Ascending aorta (tissue), 2 donors: ENCODE results near the gene SLC35G3. TPM values are rescaled to one million over a fixed set of nuclear protein-coding genes. Genes with fewer than 3 reads are reported as not detected.
"Not testable (repeated sequence)": the region's sequence is repeated elsewhere in the genome, so short reads cannot be mapped to it uniquely, and the experiment has no call there.

Source experiments
- DNase-seq, 2 donors: peaks; one replicate each; pipeline ENCODE4 v3.0.0-alpha.2; 2019; ENCODE audit warnings: low spot score in 2 of 2
- H3K27ac ChIP-seq, 2 donors: fragments of 200-600 bp; sonication (generic); one replicate each; pipeline ENCODE4 v1.5.1; 2016 to 2017; ENCODE audit warnings: mild to moderate bottlenecking in 1 of 2
- H3K27me3 ChIP-seq: fragments of 200-600 bp; sonication (generic); one replicate; pipeline ENCODE4 v1.5.1; 2017
- H3K36me3 ChIP-seq, 2 donors: fragments of 200-600 bp; sonication (generic); one replicate each; pipeline ENCODE4 v1.5.1; 2016
- H3K4me1 ChIP-seq, 2 donors: fragments of 200-600 bp; sonication (generic); one replicate each; pipeline ENCODE4 v1.5.1; 2016 to 2017; ENCODE audit warnings: mild to moderate bottlenecking in 1 of 2
- H3K4me3 ChIP-seq, 2 donors: fragments of 200-600 bp; sonication (generic); one replicate each; pipeline ENCODE4 v1.5.1; 2016 to 2017; ENCODE audit warnings: mild to moderate bottlenecking in 1 of 2
- H3K9me3 ChIP-seq, 2 donors: fragments of 200-600 bp; sonication (generic); one replicate each; pipeline ENCODE4 v1.5.1; 2016
- intact Hi-C: fragments of 100-400 bp; cut with DNase I; formaldehyde crosslinking; loops from one replicate; pipeline ENCODE4 v1.15.1; 2023
- total RNA-seq: library from RNA; depleted of rRNA; stranded (reverse); fragments of >200 nt; gene quantifications from one replicate; pipeline ENCODE4 v1.1.0, GENCODE V29; 2016
- TF ChIP-seq, protein P1 (sequence below), 3 experiments: fragments of 200-600 bp in 2 of 3; fragments of 450-650 bp in 1 of 3; sonication (generic) in 2 of 3; IDR thresholded peaks; one replicate each; pipeline ENCODE4 v1.5.1; 2016 to 2019; ENCODE audit warnings: antibody characterized with exemption in 3 of 3, mild to moderate bottlenecking in 1 of 3, moderate library complexity in 1 of 3

SLC35G3 gene
- total RNA-seq, 1 donor from 2014 or later: not detected

- Histone ChIP-seq H3K9me3 (no peaks in the 10 kb centered on the region), H3K4me3 (no peak overlapping the region), H3K27ac (no peak overlapping the region), H3K36me3 (no peaks in the 10 kb centered on the region), H3K4me1 (peaks cover 9 to 26% of the 10 kb centered on the region in 2 donors), H3K27me3 (no peaks in the 10 kb centered on the region)
- TF ChIP-seq, protein P1, sequence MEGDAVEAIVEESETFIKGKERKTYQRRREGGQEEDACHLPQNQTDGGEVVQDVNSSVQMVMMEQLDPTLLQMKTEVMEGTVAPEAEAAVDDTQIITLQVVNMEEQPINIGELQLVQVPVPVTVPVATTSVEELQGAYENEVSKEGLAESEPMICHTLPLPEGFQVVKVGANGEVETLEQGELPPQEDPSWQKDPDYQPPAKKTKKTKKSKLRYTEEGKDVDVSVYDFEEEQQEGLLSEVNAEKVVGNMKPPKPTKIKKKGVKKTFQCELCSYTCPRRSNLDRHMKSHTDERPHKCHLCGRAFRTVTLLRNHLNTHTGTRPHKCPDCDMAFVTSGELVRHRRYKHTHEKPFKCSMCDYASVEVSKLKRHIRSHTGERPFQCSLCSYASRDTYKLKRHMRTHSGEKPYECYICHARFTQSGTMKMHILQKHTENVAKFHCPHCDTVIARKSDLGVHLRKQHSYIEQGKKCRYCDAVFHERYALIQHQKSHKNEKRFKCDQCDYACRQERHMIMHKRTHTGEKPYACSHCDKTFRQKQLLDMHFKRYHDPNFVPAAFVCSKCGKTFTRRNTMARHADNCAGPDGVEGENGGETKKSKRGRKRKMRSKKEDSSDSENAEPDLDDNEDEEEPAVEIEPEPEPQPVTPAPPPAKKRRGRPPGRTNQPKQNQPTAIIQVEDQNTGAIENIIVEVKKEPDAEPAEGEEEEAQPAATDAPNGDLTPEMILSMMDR (IDR thresholded peaks at IDR 0.05): no peak
- intact Hi-C loops: loop anchor here (5.0 kb wide), 5 partner anchors 71 to 989 kb away; partner anchors contain the start of genes SLFN12 and TAF15
- DNase-seq: no peak
These were observed 46.7 kb upstream of the SLC35G3 start for GRCh38 chr17:35240861-35241260.

GRCh38 chr17:35239823-35240222, 45.6 kb upstream of the SLC35G3 start:
- Histone ChIP-seq H3K9me3 (no peaks in the 10 kb centered on the region), H3K4me3 (no peak overlapping the region), H3K27ac (no peak overlapping the region), H3K36me3 (no peaks in the 10 kb centered on the region), H3K27me3 (no peaks in the 10 kb centered on the region), H3K4me1 (peaks cover 7 to 17% of the 10 kb centered on the region in 2 donors)
- TF ChIP-seq, protein P1 (IDR thresholded peaks at IDR 0.05): no peak
- DNase-seq: no peak
- intact Hi-C loops: loop anchor here (5.0 kb wide), 5 partner anchors 72 to 988 kb away; partner anchors contain the start of genes SLFN12 and TAF15

DNA sequence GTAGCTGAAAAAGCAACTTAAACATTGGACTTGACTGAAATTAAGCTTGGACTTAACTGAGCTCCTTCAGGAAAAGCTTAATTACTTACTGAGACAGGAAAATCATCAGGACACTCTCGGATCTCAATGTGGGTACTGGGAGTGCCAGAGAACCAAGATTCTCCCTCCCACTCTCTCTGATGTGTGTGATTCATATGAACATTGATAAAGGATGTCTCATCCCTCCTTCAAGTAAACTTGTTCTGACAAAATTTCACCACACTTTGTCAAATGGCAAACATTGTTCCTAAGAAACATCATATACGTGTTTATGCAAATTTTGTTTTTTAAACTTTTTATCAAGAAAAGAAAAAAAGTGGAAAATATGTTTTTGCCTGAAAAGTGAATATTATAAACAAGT, 44.6 kb upstream of the SLC35G3 start:
- no peak for DNase-seq
- Histone ChIP-seq H3K36me3 (no peaks in the 10 kb centered on the region), H3K9me3 (no peaks in the 10 kb centered on the region), H3K4me3 (no peak overlapping the region), H3K27me3 (no peaks in the 10 kb centered on the region), H3K4me1 (peaks cover 4 to 9% of the 10 kb centered on the region in 2 donors), H3K27ac (no peak overlapping the region)
- intact Hi-C loops: no loop called here
- TF ChIP-seq, protein P1 (IDR thresholded peaks at IDR 0.05): no peak

DNA sequence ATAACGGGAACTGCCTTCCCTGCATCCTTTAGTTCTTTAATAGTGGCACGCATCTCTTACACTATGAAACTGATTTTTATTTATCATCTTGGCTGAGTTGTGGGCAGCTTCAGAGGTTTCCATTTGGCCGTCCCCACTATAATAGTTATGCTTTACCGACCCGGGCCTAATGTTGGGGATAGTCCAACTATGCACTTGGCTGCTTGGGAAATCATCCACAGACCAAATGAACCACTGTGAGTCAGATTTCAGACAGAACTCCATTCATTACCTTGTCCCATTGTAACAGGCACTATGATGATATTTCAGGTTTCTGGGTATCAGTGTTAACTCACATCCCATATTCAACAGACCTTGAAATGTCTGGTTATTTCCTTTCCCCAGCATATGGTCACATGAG, 42.6 kb upstream of the SLC35G3 start:
- TF ChIP-seq, protein P1 (IDR thresholded peaks at IDR 0.05): no peak
- DNase-seq: no peak
- H3K4me3 ChIP-seq: no peak overlapping the region

GRCh38 chr17:35235917-35236316, 41.7 kb upstream of the SLC35G3 start:
- Histone ChIP-seq H3K4me1 (no peaks in the 10 kb centered on the region), H3K9me3 (no peaks in the 10 kb centered on the region), H3K36me3 (no peaks in the 10 kb centered on the region), H3K27me3 (no peaks in the 10 kb centered on the region), H3K4me3 (no peak overlapping the region), H3K27ac (no peak overlapping the region)
- DNase-seq: no peak
- TF ChIP-seq, protein P1 (IDR thresholded peaks at IDR 0.05): no peak
- intact Hi-C loops: no loop called here

More for the DNA sequence above, 42.6 kb upstream of the SLC35G3 start:
- no peaks in the 10 kb centered on the region for H3K9me3 ChIP-seq
- intact Hi-C loops: no loop called here
- no peaks in the 10 kb centered on the region for H3K27me3 ChIP-seq
- H3K4me1 ChIP-seq: peaks cover 2 to 4% of the 10 kb centered on the region in 2 donors
- no peak overlapping the region for H3K27ac ChIP-seq
- no peaks in the 10 kb centered on the region for H3K36me3 ChIP-seq

DNA sequence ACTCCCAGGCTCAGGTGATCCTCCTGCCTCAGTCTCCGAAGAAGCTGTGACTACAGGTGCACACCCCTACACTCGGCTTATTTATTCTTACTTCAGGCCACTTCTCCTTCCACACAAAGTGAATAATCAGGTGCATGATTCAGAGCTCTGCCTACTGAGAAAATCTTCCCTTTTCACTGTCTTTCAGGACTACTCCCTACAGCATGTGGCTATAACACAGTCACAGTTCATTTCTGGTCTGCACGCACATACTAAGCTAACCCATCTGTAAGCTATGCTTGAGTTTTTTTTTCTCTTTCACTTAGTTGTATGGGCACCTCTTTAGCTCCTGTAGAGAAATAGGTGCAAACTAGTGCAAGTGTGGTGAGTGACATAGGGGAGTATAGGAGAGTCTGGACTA, 41.1 kb upstream of the SLC35G3 start:
- TF ChIP-seq, protein P1 (IDR thresholded peaks at IDR 0.05): no peak
- intact Hi-C loops: no loop called here
- H3K27ac ChIP-seq: no peak overlapping the region
- no peaks in the 10 kb centered on the region for H3K27me3 ChIP-seq
- H3K9me3 ChIP-seq: no peaks in the 10 kb centered on the region
- DNase-seq: no peak
- no peak overlapping the region for H3K4me3 ChIP-seq
- no peaks in the 10 kb centered on the region for H3K4me1 ChIP-seq
- H3K36me3 ChIP-seq: no peaks in the 10 kb centered on the region

- H3K27ac ChIP-seq, H3K4me1 ChIP-seq, H3K9me3 ChIP-seq, H3K27me3 ChIP-seq, DNase-seq, H3K4me3 ChIP-seq, intact Hi-C loops, H3K36me3 ChIP-seq: not testable (repeated sequence)
These were observed 40.1 kb upstream of the SLC35G3 start for GRCh38 chr17:35234315-35234714.
